SU-DHL-6 (cell line): ENCODE results near the gene ZNF768.

ENCODE experiments used
- H2AFZ ChIP-seq: fragments of 200-600 bp; sonication (generic); 2 replicates; pipeline ENCODE4 v1.6.1; 2014; ENCODE audit warnings: low read depth, mild to moderate bottlenecking, moderate library complexity, mixed read lengths, antibody characterized with exemption, low read length; ENCODE audit not compliant: severe bottlenecking
- H3F3A ChIP-seq: fragments of 200-600 bp; shearing (Covaris generic); 2 replicates; pipeline ENCODE4 v1.6.0; 2016; ENCODE audit warnings: antibody characterized with exemption, mild to moderate bottlenecking; ENCODE audit not compliant: insufficient read depth
- H3K27ac ChIP-seq: fragments of 200-600 bp; sonication (generic); 2 replicates; pipeline ENCODE4 v1.5.1; 2016; ENCODE audit warnings: low read depth, mild to moderate bottlenecking, low read length, moderate library complexity, mixed read lengths
- H3K27me3 ChIP-seq: fragments of 200-600 bp; sonication (generic), shearing (Covaris generic); 2 replicates; pipeline ENCODE4 v1.6.0; 2014; ENCODE audit warnings: mild to moderate bottlenecking, low read length
- H3K36me3 ChIP-seq: fragments of 200-600 bp; sonication (generic); 2 replicates; pipeline ENCODE4 v1.6.1; 2014; ENCODE audit warnings: mild to moderate bottlenecking, low read length, mixed read lengths
- H3K4me2 ChIP-seq: fragments of 300-600, 200-600 bp; shearing (Covaris generic), sonication (generic); 2 replicates; pipeline ENCODE4 v1.6.0; 2014; ENCODE audit warnings: low read length, low read depth, mild to moderate bottlenecking; ENCODE audit not compliant: poor library complexity, severe bottlenecking
- H3K4me3 ChIP-seq: fragments of 200-600 bp; sonication (generic); 2 replicates; pipeline ENCODE4 v1.5.1; 2014; ENCODE audit warnings: antibody characterized with exemption, low read length, mild to moderate bottlenecking, mixed read lengths; ENCODE audit not compliant: insufficient read depth, poor library complexity, severe bottlenecking
- H3K79me2 ChIP-seq: fragments of 200-600 bp; sonication (generic); 2 replicates; pipeline ENCODE4 v1.6.1; 2014; ENCODE audit warnings: mild to moderate bottlenecking, low read length, moderate library complexity; ENCODE audit not compliant: insufficient read depth
- H3K9ac ChIP-seq: fragments of 200-600 bp; sonication (generic); 2 replicates; pipeline ENCODE4 v1.7.0; 2014; ENCODE audit warnings: mild to moderate bottlenecking, low read length
- H3K9me2 ChIP-seq: fragments of 200-600 bp; sonication (generic); replicated peaks from 2 replicates; pipeline ENCODE4 v1.6.1; 2014; ENCODE audit warnings: low read length; ENCODE audit not compliant: insufficient read depth
- H3K9me3 ChIP-seq: fragments of 200-600 bp; sonication (generic); 2 replicates; pipeline ENCODE4 v1.6.1; 2014; ENCODE audit warnings: low read length, mixed read lengths; ENCODE audit not compliant: insufficient read depth
- H4K20me1 ChIP-seq: fragments of 200-600 bp; sonication (generic); 2 replicates; pipeline ENCODE4 v1.6.1; 2014; ENCODE audit warnings: low read depth, mild to moderate bottlenecking, antibody characterized with exemption, low read length, moderate library complexity, mixed read lengths
- CTCF ChIP-seq: fragments of 200-600 bp; sonication (generic); IDR thresholded peaks from one replicate; pipeline ENCODE4 v1.5.1; 2017; ENCODE audit warnings: antibody characterized with exemption, mild to moderate bottlenecking, low read length, moderate library complexity; ENCODE audit not compliant: insufficient read depth, poor library complexity, severe bottlenecking
- EZH2phosphoT487 ChIP-seq: fragments of 200-600 bp; sonication (generic), shearing (Covaris generic); conservative IDR thresholded peaks from 2 replicates; pipeline ENCODE4 v1.6.1; 2018; ENCODE audit warnings: mild to moderate bottlenecking, antibody characterized with exemption, low read length, moderate library complexity, mixed read lengths

The ZNF768 gene

GRCh38 chr16:30518552-30518951 is 7.8 kb downstream of the ZNF768 start:
- TF ChIP-seq CTCF (no peak), EZH2phosphoT487 (no peak)
- H3K9ac ChIP-seq: no peak overlapping the region
- H3K4me2 ChIP-seq: no peak overlapping the region
- H3K36me3 ChIP-seq: peaks cover 16% of the 10 kb centered on the region; the same call in 1 of the 2 replicates
- no peaks in the 10 kb centered on the region for H3K79me2 ChIP-seq
- no peaks in the 10 kb centered on the region for H3K9me2 ChIP-seq
- no peaks in the 10 kb centered on the region for H3K27me3 ChIP-seq
- no peaks in the 10 kb centered on the region for H3K9me3 ChIP-seq
- peaks cover 39% of the 10 kb centered on the region for H3F3A ChIP-seq
- no peaks in the 10 kb centered on the region for H4K20me1 ChIP-seq
- H3K4me3 ChIP-seq: no peak overlapping the region
- no peak overlapping the region for H2AFZ ChIP-seq
- H3K27ac ChIP-seq: no peak overlapping the region

GRCh38 chr16:30515275-30515674 is 11.1 kb downstream of the ZNF768 start:
- H3K79me2 ChIP-seq: no peaks in the 10 kb centered on the region
- H3K4me2 ChIP-seq: no peak overlapping the region
- H3K36me3 ChIP-seq: peaks cover 38% of the 10 kb centered on the region
- no peak for TF ChIP-seq CTCF
- TF ChIP-seq EZH2phosphoT487: no peak
- H3K27ac ChIP-seq: no peak overlapping the region
- H3K9me3 ChIP-seq: no peaks in the 10 kb centered on the region
- H3K9me2 ChIP-seq: no peaks in the 10 kb centered on the region
- H3K4me3 ChIP-seq: no peak overlapping the region
- H4K20me1 ChIP-seq: no peaks in the 10 kb centered on the region
- H3K27me3 ChIP-seq: no peaks in the 10 kb centered on the region
- no peak overlapping the region for H2AFZ ChIP-seq
- H3F3A ChIP-seq: peaks cover 15% of the 10 kb centered on the region; the same call in 1 of the 2 replicates
- no peak overlapping the region for H3K9ac ChIP-seq

- Histone ChIP-seq H3K9me2 (no peaks in the 10 kb centered on the region), H3K9me3 (no peaks in the 10 kb centered on the region), H3K4me3 (no peak overlapping the region), H3K79me2 (no peaks in the 10 kb centered on the region), H3K9ac (no peak overlapping the region), H3K36me3 (peaks cover 43% of the 10 kb centered on the region), H4K20me1 (no peaks in the 10 kb centered on the region), H3K27ac (no peak overlapping the region), H2AFZ (no peak overlapping the region), H3K4me2 (no peak overlapping the region), H3K27me3 (no peaks in the 10 kb centered on the region), H3F3A (peaks cover 11% of the 10 kb centered on the region; the same call in 1 of the 2 replicates)
- TF ChIP-seq CTCF (no peak), EZH2phosphoT487 (no peak)
Observed at GRCh38 chr16:30511509-30511908, 14.9 kb downstream of the ZNF768 start.
